Measurements from ENCODE around the gene CPSF6. TPM values are rescaled to one million over a fixed set of nuclear protein-coding genes. Genes with fewer than 3 reads are reported as not detected.

CPSF6 gene
- total and polyA plus RNA-seq, 2 donors (not counting 3 experiments of a cell fraction or from before 2014, with no cell fraction given) = 55.8 to 91.7 TPM

DNA sequence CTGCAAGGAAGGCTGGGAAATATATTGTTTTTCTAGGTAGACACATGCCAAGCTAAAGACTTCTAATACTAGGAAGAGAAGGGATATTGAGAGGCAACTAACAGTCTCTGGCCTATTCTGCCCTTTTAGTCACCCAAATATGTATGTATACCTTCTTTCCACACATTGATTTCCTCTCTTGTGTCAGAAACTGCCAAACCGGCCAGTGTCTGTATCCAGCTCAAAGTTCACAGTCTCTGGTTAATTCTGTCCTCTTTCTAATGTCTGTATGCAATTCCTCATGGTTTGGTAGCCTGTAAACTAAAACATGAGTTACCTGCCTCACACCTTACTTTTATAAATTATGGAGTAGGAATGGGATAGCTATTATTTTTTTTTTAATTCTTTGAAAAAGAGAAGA lies 25.2 kb upstream of the CPSF6 start:
- Histone ChIP-seq H3K79me2 (ENCODE audit: control insufficient read depth, insufficient read depth, low read length) (no peaks in the 10 kb centered on the region), H3K4me1 (ENCODE audit: control insufficient read depth, extremely low read depth, insufficient read depth, low read length) (no peaks in the 10 kb centered on the region), H2AFZ (ENCODE audit: low read depth, low read length) (no peak overlapping the region), H4K20me1 (replicated peaks; ENCODE audit: control insufficient read depth, extremely low read depth, insufficient read depth, low read length) (no peaks in the 10 kb centered on the region), H3K9me1 (replicated peaks; ENCODE audit: control insufficient read depth, extremely low read depth, insufficient read depth, low read length) (no peaks in the 10 kb centered on the region), H3K9me3 (replicated peaks; ENCODE audit: control insufficient read depth, insufficient read depth, low read length) (no peaks in the 10 kb centered on the region), H3K27ac (ENCODE audit: insufficient read depth, low read depth, low read length) (no peak overlapping the region), H3K27me3 (ENCODE audit: control insufficient read depth in 2 of 2, insufficient read depth in 2 of 2, low read length in 2 of 2) (peaks cover 2% of the 10 kb centered on the region in 2 experiments), H3K9ac (replicated peaks; ENCODE audit: extremely low read depth, insufficient read depth, low read length) (no peak overlapping the region), H3K36me3 (ENCODE audit: control insufficient read depth in 2 of 2, extremely low read depth in 1 of 2, insufficient read depth in 2 of 2, low read length in 2 of 2) (no peaks in the 10 kb centered on the region), H3K4me2 (ENCODE audit: insufficient read depth, low read length) (no peak overlapping the region), H3K4me3 (replicated peaks in 1 of 3; ENCODE audit: insufficient read depth in 1 of 3, low read depth in 1 of 3, low read length in 3 of 3) (no peak overlapping the region)
- DNase-seq (ENCODE audit: low read depth, low spot score) (no peak), FAIRE-seq (no peak)
- TF ChIP-seq POLR2AphosphoS5 (IDR thresholded peaks at IDR 0.05; ENCODE audit: insufficient read depth, low read depth, low read length) (no peak), GATA2 (IDR thresholded peaks at IDR 0.05; ENCODE audit: insufficient read depth, insufficient read length, low read depth, low read length) (no peak), POLR2A (IDR thresholded peaks at IDR 0.05; ENCODE audit: low read depth, low read length) (no peak), FOS (IDR thresholded peaks at IDR 0.05; ENCODE audit: borderline replicate concordance, insufficient read depth, low read length) (no peak), JUN (IDR thresholded peaks at IDR 0.05; ENCODE audit: borderline replicate concordance, insufficient read depth, insufficient read length, low read depth) (no peak), EZH2 (IDR thresholded peaks at IDR 0.05; ENCODE audit: borderline replicate concordance, low read depth, low read length, severe bottlenecking) (no peak), MYC (IDR thresholded peaks at IDR 0.05; ENCODE audit: low read depth, low read length) (no peak)
- TF ChIP-seq, protein P1, sequence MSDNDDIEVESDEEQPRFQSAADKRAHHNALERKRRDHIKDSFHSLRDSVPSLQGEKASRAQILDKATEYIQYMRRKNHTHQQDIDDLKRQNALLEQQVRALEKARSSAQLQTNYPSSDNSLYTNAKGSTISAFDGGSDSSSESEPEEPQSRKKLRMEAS (IDR thresholded peaks at IDR 0.05; ENCODE audit: insufficient read depth, insufficient read length) = no peak
- TF ChIP-seq, protein P2, sequence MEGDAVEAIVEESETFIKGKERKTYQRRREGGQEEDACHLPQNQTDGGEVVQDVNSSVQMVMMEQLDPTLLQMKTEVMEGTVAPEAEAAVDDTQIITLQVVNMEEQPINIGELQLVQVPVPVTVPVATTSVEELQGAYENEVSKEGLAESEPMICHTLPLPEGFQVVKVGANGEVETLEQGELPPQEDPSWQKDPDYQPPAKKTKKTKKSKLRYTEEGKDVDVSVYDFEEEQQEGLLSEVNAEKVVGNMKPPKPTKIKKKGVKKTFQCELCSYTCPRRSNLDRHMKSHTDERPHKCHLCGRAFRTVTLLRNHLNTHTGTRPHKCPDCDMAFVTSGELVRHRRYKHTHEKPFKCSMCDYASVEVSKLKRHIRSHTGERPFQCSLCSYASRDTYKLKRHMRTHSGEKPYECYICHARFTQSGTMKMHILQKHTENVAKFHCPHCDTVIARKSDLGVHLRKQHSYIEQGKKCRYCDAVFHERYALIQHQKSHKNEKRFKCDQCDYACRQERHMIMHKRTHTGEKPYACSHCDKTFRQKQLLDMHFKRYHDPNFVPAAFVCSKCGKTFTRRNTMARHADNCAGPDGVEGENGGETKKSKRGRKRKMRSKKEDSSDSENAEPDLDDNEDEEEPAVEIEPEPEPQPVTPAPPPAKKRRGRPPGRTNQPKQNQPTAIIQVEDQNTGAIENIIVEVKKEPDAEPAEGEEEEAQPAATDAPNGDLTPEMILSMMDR (IDR thresholded peaks at IDR 0.05; ENCODE audit: extremely low read depth in 1 of 2, insufficient read depth in 1 of 2, low read depth in 1 of 2, low read length in 2 of 2) = no peak
- ChIA-PET POLR2A (no interaction called here), CTCF (interaction anchor here (1.6 kb wide), 2 partner anchors 11 to 40 kb away, joined by 3 to 7 read pairs; no protein-coding TSS in a partner anchor)
- dilution Hi-C loops (cut with MboI; ENCODE audit: extremely low pct_ligation_motif_present, low sequenced_read_pairs) (no loop called here), intact Hi-C loops (cut with micrococcal nuclease) (no loop called here)
- no TSS peak for BruUV-seq (replicated peaks)

Data from endothelial cell of umbilical vein (primary cell).